Duodenal mucosa (tissue), 2 donors: Measurements from ENCODE around the gene PDHB.

Experiments
- H3K27ac ChIP-seq: one replicate; pipeline ENCODE4 v1.7.0; 2013; ENCODE audit warnings: low read depth, low read length
- H3K27me3 ChIP-seq, 2 donors: one replicate each; pipeline ENCODE4 v1.7.0; 2013; ENCODE audit warnings: low read length in 2 of 2, control low read depth in 1 of 2; ENCODE audit not compliant: insufficient read depth in 2 of 2, control insufficient read depth in 1 of 2
- H3K36me3 ChIP-seq, 2 donors: one replicate each; pipeline ENCODE4 v1.7.0; 2013; ENCODE audit warnings: low read length in 2 of 2, control low read depth in 1 of 2; ENCODE audit not compliant: insufficient read depth in 2 of 2, control insufficient read depth in 1 of 2
- H3K4me1 ChIP-seq, 2 donors: one replicate each; pipeline ENCODE4 v1.7.0; 2013; ENCODE audit warnings: low read length in 2 of 2, control low read depth in 1 of 2; ENCODE audit not compliant: insufficient read depth in 2 of 2, control insufficient read depth in 1 of 2
- H3K4me3 ChIP-seq, 2 donors: one replicate each; pipeline ENCODE4 v1.7.0; 2013; ENCODE audit warnings: low read length in 2 of 2, low read depth in 1 of 2
- H3K9ac ChIP-seq, 2 donors: one replicate each; pipeline ENCODE4 v1.7.0; 2013; ENCODE audit warnings: low read length in 2 of 2, low read depth in 1 of 2
- H3K9me3 ChIP-seq, 2 donors: one replicate each; pipeline ENCODE4 v1.7.0; 2013; ENCODE audit warnings: low read length in 2 of 2, control low read depth in 1 of 2; ENCODE audit not compliant: control insufficient read depth in 1 of 2

Gene PDHB

DNA sequence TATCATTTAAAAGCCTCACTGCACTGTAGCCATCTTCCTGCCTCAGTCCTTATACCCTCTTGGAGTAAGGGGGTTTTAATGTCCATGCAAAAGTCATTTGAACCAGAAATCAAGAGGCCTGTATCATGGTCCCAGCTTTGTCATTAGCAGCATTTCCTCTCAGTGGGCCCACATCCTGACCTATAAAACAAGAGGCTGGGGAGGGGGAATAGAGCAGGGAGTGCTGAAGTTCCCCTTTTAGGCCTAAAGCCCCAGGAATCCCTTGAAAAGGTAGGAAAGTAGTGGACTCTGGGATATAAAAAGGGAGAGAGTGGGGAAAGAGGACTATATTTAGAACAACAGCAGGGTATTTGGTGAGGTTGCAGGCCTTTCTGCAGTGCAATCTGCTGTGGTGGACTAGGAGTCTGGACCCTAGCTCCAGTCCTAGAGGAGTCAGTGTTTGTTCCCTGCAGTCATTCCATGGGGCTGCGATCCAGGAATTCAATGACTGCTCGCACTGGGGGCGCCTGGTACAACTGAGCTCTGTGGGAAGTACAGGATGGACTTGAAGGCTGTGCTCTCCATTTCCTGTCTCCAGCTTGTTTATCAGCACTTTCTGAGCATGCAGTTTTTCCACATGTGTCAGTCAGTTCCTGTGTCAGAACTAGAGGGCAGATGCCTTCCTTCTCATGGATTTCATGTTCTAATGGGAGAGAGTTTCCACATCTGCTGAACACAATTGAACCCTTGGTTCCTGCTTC is 46.8 kb downstream of the PDHB start:
- Histone ChIP-seq H3K27ac (peak overlapping the region; percentile 16), H3K9ac (no peak overlapping the region), H3K4me3 (no peak overlapping the region), H3K9me3 (no peaks in the 10 kb centered on the region), H3K36me3 (peaks cover 0 to 4% of the 10 kb centered on the region in 2 donors), H3K4me1 (peaks cover 0 to 7% of the 10 kb centered on the region in 2 donors), H3K27me3 (no peaks in the 10 kb centered on the region)

DNA sequence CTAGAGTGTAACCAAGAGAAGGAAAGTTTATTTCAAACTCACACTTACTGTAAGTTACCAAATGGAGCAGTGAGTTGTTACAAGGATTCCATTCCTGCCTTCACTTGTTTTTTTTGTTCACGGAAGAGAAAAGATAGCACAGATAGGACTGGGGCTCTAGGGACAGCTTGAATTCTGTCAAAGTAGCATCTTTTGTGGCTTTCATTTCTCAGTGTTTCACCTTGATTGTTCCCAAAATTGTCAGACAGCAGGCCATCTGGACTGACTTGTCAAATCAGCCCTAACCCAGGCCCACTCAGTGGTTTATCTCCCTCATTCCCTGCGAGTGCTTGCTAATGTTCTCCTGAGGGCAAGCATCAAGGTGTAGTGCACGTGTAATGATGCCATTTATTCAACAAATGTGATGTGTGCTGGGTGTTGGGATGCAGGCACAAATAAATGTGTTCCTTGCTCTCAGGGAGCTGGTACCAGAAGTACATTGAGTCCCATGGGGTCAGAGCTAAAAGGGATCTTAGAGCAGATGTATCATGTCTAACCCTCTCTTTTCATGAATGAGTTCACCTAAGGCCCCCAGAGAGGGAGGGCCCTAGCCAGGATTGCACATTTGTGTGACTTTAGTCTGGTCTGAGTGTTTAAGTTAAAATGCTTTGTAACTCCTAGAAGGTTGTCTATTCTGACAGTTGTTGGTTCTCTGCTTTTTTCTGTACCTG is 49.1 kb downstream of the PDHB start:
- H3K36me3 ChIP-seq, result peaks cover 0 to 4% of the 10 kb centered on the region in 2 donors
- no peak overlapping the region for H3K4me3 ChIP-seq
- H3K27me3 ChIP-seq, result no peaks in the 10 kb centered on the region
- no peaks in the 10 kb centered on the region for H3K9me3 ChIP-seq
- no peak overlapping the region for H3K27ac ChIP-seq
- H3K9ac ChIP-seq, result no peak overlapping the region
- H3K4me1 ChIP-seq, result peaks cover 0 to 5% of the 10 kb centered on the region in 2 donors

- no peak overlapping the region for H3K9ac ChIP-seq
- peaks cover 0 to 5% of the 10 kb centered on the region in 2 donors for H3K4me1 ChIP-seq
Measured at GRCh38 chr3:58383904-58384303, 49.7 kb downstream of the PDHB start.

GRCh38 chr3:58383476-58383875 is 50.2 kb downstream of the PDHB start:
- Histone ChIP-seq H3K9me3 (no peaks in the 10 kb centered on the region), H3K9ac (no peak overlapping the region), H3K36me3 (peaks cover 0 to 4% of the 10 kb centered on the region in 2 donors), H3K4me1 (peaks cover 0 to 5% of the 10 kb centered on the region in 2 donors), H3K4me3 (no peak overlapping the region), H3K27me3 (no peaks in the 10 kb centered on the region), H3K27ac (no peak overlapping the region)

More at GRCh38 chr3:58383904-58384303, 49.7 kb downstream of the PDHB start:
- no peaks in the 10 kb centered on the region for H3K27me3 ChIP-seq
- peaks cover 0 to 4% of the 10 kb centered on the region in 2 donors for H3K36me3 ChIP-seq
- H3K27ac ChIP-seq, result no peak overlapping the region
- no peaks in the 10 kb centered on the region for H3K9me3 ChIP-seq
- no peak overlapping the region for H3K4me3 ChIP-seq

DNA sequence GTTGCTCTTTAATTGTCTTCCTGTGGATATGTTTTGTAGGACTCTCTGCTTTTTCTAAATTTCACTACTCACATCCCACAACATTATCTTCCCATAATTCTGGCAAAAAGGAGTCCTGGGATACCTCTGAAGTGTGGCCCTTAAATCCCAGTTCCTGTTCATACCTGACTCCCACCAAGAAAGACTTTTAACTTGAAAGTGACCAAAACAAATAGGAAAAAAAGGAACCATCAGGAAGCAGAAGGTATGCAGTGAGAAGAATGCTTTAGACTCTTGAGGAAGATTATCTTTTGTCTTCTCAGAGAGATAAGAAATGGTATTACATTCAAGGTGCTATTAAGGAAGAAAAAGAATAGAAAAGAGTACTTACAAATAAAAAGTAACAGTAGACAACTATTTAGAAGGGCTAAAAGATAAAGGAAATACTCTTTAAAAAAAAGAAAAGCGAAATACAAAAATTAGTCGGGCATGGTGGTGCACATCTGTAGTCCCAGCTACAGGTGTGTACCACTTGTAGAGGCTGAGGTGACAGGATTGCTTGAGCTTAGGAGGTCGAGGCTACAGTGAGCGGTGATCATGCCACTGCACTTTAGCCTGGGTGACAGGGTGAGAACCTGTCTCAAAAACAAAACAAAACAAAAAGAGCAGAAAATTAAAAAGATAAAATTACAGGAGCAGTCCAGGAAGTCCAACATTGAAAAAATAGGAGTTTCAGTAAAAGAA is 54.1 kb downstream of the PDHB start:
- no peaks in the 10 kb centered on the region for H3K27me3 ChIP-seq
- no peak overlapping the region for H3K9ac ChIP-seq
- no peaks in the 10 kb centered on the region for H3K4me1 ChIP-seq
- no peaks in the 10 kb centered on the region for H3K9me3 ChIP-seq
- no peak overlapping the region for H3K4me3 ChIP-seq
- H3K36me3 ChIP-seq, result peaks cover 0 to 4% of the 10 kb centered on the region in 2 donors
- H3K27ac ChIP-seq, result no peak overlapping the region

GRCh38 chr3:58377750-58378149 is 55.9 kb downstream of the PDHB start:
- H3K4me1 ChIP-seq, result no peaks in the 10 kb centered on the region
- H3K4me3 ChIP-seq, result no peak overlapping the region
- no peaks in the 10 kb centered on the region for H3K9me3 ChIP-seq
- no peak overlapping the region for H3K27ac ChIP-seq
- H3K36me3 ChIP-seq, result no peaks in the 10 kb centered on the region
- no peaks in the 10 kb centered on the region for H3K27me3 ChIP-seq
- no peak overlapping the region for H3K9ac ChIP-seq
